ENCODE data around the gene ETV1.

Gene ETV1

DNA sequence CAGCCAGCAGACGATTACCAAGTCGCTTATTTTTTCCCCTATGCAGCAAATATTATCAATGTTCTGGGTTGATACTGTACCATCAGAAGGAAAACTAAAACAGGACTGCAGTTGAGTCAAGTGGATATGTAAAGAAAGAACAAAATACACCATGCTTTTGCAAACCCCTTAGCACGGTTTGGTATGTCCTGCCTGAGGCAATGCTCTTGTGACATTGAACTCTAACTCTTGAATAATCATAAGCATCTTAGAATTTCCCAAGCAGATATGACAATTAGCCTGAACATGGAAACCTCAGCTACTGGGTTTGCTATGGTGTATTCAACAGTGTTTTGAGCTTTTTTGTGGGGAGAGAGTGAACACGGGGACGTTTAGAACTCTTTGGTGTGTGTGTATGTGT lies 107.4 kb downstream of the ETV1 start:
- no peak for DNase-seq (ENCODE audit: low read depth in 1 of 2, low spot score in 1 of 2)

- no peak for DNase-seq (ENCODE audit: low read depth in 1 of 2, low spot score in 1 of 2)
Observed at GRCh38 chr7:13880789-13881188, 108.7 kb downstream of the ETV1 start.

DNA sequence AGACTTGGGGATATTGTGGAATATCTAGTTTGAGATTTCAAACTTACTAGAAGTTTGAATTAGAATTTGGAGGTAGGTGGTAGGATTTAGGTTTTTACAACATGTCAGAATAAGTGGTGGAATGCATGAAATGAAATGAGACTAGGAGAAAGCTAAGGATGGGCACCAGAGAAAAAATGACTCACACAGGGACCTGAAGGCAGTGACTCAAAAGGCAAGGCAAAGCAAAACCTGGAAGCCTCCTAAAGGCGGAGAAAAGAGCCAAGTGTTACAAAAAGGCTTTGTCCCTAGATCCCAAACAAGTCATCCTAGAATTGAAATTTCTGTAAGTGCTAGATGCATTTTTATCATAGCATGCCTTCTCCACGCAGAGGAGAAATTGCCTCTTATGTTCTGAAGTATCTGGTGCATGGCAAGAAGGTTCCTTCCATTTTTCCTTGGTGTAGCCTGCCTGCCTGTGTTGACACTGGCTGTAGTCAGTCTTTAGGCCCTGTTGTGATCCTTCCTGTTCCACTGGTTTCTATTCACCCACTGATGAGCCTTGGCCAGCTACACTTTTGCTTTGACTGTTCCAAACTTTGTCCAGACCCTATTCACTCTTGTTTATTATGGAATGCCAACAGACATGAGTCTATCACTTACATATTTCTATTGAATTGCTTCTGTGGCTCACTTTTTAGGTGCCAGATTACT lies 109.3 kb downstream of the ETV1 start:
- DNase-seq (ENCODE audit: low read depth in 1 of 2, low spot score in 1 of 2): no peak

DNA sequence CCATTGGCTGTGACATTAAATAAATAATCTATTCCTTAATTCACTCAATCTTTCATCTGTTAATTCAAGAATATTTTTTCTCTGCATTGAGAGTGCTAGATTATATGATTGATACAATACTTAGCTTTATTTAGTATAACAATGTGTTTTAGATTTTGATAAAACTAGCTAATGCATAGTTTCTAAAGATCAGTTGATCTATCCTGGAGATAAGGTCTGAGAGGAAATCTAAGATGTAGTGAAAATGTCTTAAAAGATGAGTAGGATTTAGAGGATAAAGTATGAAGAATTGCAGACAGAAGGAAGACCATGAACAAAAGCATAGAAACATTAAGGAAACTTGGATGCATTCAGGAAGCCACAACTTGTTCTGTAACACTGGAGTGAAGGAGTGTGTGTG lies 110.3 kb downstream of the ETV1 start:
- no peak for DNase-seq (ENCODE audit: low read depth in 1 of 2, low spot score in 1 of 2)

GRCh38 chr7:13878154-13878553 lies 111.3 kb downstream of the ETV1 start:
- DNase-seq (ENCODE audit: low read depth in 1 of 2, low spot score in 1 of 2): no peak

DNA sequence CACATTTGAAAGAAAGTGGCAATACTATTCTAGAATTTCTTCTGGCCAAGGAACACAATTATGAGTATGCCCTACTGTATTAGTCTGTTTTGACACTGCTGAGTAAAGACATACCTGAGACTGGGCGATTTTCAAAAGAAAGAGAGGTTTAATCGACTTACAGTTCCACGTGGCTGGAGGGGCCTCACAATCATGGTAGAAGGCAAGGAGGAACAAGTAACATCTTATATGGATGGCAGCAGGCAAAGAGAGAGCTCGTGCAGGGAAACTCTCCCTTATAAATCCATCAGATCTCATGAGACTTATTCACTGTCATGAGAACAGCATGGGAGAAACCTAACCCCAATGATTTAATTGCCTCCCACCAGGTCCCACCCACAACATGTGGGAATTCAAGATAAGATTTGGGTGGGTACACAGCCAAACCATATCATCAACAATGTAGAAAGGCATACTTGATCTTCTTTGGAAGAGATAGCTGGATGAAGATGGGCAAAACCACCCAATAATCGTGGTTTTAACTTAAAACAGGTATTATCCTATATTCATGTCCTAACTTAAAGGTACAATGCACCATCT lies 113.9 kb downstream of the ETV1 start:
- DNase-seq (ENCODE audit: low read depth in 1 of 2, low spot score in 1 of 2): no peak

- DNase-seq (ENCODE audit: low read depth in 1 of 2, low spot score in 1 of 2): no peak
Observed at GRCh38 chr7:13874783-13875182, 114.7 kb downstream of the ETV1 start.

- no peak for DNase-seq (ENCODE audit: low read depth in 1 of 2, low spot score in 1 of 2)
Observed at GRCh38 chr7:13872709-13873108, 116.8 kb downstream of the ETV1 start.

DNA sequence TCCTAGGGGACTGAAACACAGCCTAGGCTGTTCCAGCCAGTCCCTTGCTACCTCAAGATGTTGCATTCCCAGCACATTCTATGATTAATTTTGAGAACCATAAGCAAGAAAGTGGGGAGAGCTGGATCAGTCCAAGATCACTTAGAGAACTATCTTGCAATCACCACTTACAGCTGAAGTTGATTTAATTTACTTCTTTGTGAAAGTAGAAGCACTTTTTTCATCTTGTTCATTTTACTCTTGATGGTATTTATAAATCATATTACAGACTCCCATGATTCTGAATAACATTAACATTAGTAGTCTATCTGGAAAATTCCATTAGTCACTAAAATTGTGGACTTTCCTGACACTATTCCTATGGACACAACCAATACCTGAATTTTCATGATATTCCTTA lies 118.5 kb downstream of the ETV1 start:
- DNase-seq (ENCODE audit: low read depth in 1 of 2, low spot score in 1 of 2): no peak

GRCh38 chr7:13860734-13861133 lies 128.7 kb downstream of the ETV1 start:
- DNase-seq (ENCODE audit: low read depth in 1 of 2, low spot score in 1 of 2): no peak

- no peak for DNase-seq (ENCODE audit: low read depth in 1 of 2, low spot score in 1 of 2)
Observed at GRCh38 chr7:13856012-13856411, 133.5 kb downstream of the ETV1 start.

DNA sequence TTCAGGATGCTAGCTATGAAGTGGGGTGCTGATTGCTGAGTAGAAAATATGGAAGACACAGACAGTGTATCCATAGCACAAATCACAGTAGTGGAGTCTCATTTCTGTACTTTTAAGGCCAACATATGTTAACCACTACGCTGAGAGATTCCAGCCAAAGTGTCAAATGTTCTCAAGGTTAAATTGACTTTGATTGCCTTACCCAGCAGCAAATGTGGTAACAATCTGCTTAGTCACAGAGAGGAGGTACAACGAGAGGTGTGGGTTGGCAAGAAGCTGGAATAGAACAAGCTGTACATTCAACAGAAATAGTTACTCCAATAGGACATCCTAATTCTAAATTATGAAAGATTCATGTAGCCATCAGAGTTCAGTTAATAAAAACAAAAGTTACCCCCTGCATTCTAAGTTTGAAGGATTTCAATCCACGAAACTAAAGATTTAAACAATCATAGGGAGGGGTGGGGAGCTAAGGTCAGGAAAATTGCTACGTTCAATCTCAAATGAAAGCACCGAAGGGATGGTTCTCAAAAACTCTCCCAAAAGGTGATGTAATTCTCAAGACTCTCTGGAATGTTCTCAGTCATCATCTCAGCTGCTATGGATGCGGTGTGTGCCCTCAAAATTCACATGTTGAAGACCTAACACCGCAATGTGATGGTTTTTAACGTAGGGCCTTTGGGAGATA lies 137.0 kb downstream of the ETV1 start:
- no peak for DNase-seq (ENCODE audit: low read depth in 1 of 2, low spot score in 1 of 2)

DNA sequence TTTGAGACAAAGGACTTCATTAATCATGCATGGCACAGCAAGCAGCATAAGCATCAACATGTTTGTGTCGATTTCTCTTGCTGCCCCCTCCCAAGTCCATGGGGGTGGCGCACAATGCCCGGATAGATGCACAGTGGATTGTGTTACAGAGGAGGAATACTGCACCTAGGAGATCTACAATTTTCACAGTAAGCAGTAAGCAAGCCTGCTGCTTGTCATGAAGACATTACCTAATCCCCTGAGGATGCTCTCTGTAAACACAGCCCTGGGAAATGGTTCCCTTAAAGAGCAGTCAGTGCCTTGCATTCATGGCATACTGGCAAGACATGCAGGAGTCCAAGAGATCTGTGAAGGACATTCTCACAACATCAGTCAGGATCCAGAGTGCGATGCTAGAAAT lies 137.7 kb downstream of the ETV1 start:
- no peak for DNase-seq (ENCODE audit: low read depth in 1 of 2, low spot score in 1 of 2)

DNA sequence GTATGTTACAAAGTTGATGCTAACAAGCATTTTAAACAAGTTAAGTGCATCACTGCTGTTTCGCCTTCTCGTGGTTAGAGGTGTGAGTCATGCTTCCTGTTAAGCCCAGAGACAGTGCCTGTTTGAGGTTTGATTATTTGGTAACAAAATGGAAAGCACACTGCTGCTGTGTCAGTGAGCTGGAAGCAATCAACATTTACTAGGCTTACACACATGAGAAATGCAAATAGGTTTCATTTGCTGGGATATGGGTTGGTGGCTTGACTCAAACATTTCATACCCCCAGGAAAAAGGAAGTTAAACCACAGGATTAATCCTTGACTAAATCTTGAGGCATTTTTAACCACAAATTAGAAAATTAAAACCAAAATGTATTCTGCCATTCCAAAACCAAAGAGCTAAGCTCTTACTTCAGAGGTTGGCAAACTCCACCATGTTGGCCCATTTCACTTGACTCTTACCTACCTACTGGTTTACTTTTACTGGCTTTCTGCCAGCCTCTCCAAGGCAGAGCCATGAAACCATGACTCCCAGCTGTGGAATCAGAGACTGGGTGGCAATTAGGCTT lies 139.2 kb downstream of the ETV1 start:
- DNase-seq (ENCODE audit: low read depth in 1 of 2, low spot score in 1 of 2): peak; percentile 14 to 30

- no peak for DNase-seq (ENCODE audit: low read depth in 1 of 2, low spot score in 1 of 2)
Observed at GRCh38 chr7:13849163-13849892, 140.1 kb downstream of the ETV1 start.

- no peak for DNase-seq (ENCODE audit: low read depth in 1 of 2, low spot score in 1 of 2)
Observed at GRCh38 chr7:13848681-13849131, 140.8 kb downstream of the ETV1 start.

DNA sequence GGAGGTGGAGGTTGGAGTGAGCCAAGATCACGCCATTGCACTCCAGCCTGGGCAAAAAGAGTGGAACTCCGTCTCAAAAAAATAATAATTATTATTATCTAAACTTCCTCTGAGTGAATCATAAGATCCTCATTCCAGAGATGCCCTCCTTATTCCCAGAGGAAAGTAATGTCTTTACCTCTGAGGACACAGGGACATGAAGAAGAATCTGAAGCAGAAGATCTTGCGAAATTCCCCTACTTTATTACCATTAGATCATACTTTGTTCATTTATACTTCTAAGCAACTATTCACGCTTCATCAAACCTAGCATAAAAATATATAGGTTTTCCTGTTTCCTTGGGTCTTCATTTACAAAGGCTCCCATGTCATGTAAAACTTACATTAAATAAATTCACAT lies 143.1 kb downstream of the ETV1 start:
- DNase-seq (ENCODE audit: low read depth in 1 of 2, low spot score in 1 of 2): no peak

GRCh38 chr7:13845601-13846000 lies 143.9 kb downstream of the ETV1 start:
- no peak for DNase-seq (ENCODE audit: low read depth in 1 of 2, low spot score in 1 of 2)

- no peak for DNase-seq (ENCODE audit: low read depth in 1 of 2, low spot score in 1 of 2)
Observed at GRCh38 chr7:13844954-13845353, 144.5 kb downstream of the ETV1 start.

- DNase-seq (ENCODE audit: low read depth in 1 of 2, low spot score in 1 of 2): no peak
Observed at GRCh38 chr7:13841284-13841683, 148.2 kb downstream of the ETV1 start.
